Fibroblast of the conjunctiva (primary cell): ENCODE results near the gene PTPN3.

Source experiments
- DNase-seq: peaks from one replicate; pipeline ENCODE4 v3.0.0-alpha.2; 2010; ENCODE audit warnings: low read depth

PTPN3 gene

DNA sequence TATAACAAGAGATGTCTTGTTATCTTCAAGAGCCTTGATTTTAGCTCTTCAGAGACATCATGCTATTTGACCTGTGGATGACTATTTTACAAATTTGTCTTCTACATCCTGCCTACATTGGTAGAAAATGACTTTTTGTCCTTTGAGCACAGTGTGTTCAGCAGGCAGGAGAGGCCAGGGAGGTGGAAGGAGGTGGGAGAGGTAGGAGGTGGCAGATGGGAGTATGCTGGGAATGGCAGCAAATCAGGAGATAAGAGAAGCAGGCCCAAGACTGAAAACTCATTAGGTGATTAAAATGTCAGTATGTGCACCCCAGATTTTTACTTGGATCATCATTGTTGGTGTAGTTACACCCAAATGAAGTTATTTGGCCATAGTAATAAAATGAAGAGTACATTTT is 44.1 kb downstream of the PTPN3 start:
- DNase-seq, result no peak

DNA sequence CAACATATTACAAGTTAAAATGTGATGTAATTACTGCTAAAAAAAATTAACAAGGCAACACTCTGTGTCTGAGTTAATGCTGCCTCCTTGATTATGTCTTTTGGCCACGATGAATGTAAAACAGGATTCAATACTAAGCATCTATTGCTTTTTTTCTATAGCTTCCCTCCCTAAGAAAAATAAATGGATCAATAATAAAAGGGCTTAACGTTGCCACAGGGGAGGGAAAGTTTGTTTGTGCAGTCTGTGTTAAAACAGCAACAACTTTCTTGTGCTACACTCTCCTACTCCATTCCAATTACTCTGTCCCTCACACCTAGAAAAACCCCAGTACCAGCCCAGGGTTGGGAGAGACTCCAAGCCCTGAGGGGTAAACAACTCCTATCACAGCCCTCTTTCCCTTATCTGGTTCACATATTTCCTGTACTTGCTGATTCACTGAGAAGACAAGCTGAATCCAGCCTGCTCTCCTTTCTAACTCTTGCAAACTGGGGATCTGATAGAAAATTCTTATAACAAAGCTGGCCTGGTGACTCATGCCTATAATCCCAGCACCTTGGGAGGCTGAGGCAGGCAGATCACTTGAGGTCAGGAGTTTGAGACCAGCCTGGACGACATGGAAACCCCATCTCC is 44.8 kb downstream of the PTPN3 start:
- peak; percentile 6 for DNase-seq

DNA sequence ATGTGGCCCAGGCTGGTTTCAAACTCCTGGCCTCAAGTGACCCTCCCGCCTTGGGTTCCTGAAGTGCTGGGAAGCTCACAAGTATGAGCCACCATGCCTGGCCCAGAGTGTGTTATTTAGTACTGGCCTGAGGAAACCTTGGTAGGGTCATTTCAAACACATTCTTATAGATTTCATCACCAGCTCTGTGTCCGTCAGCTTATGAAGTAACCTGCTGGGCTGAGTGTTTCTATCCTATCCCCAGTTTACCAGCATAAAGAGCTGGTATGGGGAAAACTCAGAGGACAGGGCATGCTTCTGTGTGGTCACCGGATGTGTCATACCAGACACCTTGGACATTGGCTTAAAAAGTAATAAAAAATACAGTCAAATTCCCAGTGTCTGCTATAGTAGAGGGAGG is 45.3 kb downstream of the PTPN3 start:
- peak; percentile 16 for DNase-seq

DNA sequence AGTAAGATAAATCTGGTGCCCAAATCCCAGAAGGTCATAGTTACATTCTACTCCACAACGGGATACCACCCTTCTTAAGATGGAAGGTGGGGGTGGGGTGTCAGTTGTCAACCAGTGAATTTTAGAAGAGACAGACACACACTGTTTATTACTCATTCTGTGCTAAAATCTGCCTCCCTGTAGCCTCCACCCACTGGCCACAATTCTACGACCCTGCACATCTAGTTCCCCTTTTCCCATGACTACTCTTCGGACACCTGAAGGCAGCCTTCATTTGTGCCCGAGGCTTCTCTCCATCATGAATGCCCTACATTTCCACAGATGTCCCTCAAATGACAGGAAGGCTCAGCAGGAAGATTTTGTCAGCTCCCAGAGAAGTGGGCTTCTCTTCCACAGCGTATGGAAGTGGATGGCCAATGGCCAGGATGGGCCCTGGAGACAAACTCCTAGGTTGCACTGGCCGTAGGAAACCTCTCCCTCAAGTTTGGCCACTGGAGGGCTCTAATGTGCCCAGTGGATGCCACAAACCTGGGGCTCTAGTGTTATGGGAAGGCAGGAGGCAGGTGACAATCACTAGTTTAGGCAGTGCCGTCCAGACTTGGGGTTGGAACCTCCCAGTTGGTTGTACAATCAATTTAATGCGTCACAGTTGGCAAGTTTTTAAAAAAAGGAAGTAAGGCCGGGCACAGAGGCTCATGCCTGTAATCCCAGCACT is 46.6 kb downstream of the PTPN3 start:
- no peak for DNase-seq

DNA sequence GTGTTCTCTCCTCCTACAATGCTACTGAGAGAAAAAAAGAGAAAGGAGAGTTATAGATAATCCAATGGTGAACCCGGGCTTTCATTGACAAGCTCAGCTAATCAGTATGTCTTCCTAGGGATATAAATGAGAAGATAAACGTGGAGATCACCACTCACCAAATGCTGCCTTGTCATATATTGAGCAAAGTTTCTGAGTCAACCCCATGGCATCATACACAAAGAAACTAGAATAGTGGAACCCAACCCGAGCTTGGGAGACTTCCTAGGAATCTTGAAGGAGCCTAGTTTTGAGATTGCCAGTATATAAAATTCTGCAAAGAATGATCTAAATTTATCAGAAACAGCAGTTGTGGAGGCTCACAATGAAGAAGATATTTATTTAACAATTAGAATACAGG is 47.8 kb downstream of the PTPN3 start:
- no peak for DNase-seq

DNA sequence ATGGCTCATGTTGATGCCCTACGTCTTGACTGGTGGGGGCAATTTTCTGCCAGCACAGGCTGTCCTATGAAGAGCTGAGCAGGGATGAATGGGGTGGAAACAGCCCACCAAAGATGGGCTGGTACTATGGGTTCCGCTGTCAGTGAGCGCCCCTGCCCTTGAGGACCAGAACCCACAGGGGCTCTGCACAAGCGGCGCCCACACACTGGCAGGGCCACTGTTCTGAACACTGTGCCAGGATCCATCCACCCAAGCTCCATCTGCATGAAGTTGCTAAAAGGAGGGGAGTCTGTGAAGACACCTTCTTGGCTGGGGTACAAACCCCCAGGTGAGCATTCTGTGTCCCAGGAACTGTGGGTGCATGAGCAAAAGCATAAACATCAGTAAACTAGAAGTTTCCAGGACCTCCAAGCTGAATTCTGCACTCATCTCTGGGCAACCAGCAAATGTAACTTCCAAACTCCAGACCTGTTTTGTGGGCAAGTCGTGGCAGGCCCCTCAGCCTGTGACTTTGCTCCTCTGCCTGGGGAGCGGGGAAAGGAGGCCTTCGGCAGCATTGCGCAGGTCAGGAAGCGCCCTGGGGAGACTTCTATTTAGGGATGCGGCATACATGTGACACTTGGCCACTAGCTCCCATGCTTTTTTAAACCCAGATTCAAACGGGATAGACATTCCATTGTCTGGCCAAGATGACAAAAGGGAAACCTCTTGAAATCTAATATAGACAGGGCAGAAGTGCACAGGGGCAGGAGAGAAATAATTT is 48.9 kb downstream of the PTPN3 start:
- DNase-seq, result no peak

DNA sequence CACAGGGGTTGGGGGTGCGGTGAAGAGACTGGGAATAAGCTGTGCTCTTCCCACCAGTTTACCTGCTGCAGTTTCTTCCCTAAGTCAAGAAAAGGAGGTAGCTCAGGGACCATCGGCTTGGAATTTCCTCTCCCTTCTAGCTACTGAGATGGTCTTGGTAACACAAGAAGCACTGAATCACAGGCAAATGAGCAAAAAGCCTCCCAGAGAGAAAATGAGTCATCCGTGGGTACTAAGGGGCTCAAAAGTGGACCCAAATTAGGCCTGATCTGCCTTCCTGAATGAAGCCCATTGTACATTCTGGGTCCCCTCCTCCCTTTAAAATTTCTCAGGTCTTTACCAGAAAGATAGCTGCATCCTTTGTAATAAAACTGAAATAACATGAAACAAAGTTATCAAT is 49.9 kb downstream of the PTPN3 start:
- DNase-seq, result peak; percentile 9

DNA sequence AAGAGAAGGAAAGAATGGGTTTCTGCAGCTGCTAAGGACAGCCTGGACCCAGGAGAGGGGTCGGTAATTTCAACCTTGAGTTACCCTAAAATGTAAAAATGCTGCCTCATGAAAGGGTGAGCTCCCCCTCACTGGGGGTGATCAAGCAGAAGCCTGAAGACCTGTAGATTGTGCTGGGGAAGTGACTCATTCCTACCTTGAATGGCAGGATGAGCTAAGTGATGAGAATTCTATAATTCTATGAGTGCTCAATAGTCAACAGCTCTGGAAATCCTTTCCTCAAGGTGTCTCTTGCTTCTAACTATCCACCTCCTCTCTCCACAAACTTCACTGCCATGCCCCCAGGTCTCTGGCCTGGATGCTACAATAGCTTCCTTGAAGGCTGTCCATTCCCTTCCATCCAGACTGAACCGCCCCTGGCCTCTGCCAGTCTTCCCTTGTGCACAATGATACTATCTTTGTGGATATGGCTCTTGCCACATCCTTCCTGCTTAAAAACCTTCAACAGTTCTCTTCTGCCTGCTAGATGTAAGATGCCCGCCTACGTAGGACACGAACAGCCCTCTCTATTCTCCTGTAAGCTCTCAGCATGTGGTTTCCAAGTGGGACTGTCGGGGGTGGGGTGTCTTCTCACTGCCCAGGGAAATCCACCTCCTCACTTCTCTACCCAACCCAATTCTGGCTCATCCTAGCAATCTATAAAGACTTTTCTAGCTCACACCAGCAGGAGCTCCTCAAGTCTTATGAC is 50.6 kb downstream of the PTPN3 start:
- no peak for DNase-seq

DNA sequence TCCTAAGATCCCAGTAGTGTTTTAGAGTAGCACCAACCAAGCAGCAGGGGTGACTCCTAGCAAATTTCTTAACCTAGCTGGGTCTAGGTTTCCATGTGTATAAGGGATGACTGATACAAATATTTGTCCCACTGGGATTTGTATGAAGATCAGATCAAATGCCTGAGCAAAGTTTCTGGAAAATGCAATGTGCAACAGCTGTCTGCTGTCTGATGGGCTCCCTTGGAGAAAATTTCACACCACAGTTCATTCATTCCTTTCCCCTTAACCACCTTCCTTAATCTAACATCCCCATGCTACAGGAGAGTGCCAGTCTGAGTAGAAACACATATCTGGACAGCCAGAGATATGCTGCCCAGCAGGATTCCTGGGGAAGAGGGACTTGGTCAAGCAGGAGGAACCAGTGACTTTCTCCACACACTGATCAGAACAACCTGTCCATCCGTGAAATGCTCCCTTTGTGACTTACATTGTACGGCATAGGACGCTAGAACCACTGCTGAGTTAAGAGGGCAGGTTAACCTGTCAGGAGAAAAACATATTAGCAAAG is 53.3 kb downstream of the PTPN3 start:
- no peak for DNase-seq

DNA sequence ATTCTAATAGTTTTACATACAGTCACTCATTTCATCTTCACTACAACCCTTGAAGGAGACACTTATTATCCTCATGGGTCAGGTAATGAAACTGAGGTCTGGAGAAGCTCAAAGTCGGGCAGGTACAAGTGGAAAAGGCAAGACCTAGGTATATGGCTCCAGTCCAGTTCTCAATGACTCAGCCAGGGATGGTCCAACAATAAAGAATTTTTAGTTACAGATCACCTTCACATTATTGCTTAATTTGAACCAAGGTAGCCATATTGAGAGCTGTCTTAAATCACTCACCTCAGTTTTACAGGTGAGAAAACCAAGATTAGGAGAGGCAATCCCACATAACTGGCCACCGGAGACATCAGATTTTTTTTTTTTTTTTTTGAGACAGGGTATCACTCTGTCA is 55.4 kb downstream of the PTPN3 start:
- no peak for DNase-seq

DNA sequence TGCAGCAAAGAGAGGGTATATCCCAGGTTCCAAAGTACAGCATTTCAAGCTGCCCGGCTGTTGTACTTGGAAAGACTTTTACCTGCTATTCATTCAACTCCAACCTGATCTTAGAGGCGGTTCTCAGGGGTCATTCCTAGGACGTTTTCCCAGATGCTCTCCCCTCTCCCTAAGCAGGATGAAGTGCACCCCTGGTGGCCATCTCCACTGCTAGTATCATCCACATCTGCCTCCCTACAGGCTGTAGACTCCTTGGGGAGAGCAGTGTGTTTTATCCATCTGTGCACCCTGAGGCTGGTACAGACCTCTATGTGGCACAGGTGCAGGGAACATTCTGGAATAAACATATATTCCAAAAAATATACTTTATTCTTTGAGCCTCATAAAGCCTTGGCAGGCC is 56.8 kb downstream of the PTPN3 start:
- DNase-seq, result no peak

DNA sequence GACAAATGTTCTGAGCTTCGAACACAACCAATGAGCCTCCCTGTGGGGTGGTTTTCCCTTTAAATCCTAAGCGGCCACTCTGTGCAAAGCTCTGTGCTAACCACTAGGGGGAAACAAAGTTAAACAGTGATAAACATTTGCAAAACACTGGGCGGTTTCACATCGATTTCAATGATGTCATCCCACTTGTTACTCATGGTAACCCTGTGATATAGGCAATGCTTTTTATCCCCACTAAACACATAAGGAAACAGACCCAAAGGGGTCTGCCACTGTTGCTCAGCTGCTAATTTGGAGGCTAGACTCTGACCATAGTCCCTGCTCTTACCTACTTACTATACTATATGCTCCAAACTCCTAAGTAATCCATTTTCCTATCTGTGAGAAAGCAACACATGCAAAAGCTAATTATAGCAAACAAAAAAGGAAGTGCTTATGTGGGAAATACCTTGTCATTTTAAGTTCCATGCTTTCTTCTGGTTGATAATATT is 57.3 kb downstream of the PTPN3 start:
- peak; percentile 76 for DNase-seq

DNA sequence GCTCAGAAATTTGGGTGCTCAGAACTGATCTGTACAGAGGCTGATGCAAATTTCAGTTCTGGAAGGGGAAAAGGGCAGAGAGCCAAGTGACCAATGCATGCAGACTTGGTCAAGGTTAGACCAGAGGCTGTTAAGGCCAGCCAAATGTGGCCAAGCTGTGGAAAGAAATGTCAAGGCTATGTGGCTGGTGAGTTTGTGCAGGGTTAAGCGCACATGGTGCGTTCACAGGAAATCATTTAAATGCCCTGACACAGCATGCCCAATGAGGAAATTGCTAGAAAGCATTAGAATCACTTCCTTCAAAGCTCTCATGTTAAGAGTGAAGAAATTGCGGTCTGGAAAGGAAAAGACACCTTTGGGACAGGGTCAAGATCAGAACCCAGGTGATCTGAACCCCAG is 58.0 kb downstream of the PTPN3 start:
- no peak for DNase-seq

DNA sequence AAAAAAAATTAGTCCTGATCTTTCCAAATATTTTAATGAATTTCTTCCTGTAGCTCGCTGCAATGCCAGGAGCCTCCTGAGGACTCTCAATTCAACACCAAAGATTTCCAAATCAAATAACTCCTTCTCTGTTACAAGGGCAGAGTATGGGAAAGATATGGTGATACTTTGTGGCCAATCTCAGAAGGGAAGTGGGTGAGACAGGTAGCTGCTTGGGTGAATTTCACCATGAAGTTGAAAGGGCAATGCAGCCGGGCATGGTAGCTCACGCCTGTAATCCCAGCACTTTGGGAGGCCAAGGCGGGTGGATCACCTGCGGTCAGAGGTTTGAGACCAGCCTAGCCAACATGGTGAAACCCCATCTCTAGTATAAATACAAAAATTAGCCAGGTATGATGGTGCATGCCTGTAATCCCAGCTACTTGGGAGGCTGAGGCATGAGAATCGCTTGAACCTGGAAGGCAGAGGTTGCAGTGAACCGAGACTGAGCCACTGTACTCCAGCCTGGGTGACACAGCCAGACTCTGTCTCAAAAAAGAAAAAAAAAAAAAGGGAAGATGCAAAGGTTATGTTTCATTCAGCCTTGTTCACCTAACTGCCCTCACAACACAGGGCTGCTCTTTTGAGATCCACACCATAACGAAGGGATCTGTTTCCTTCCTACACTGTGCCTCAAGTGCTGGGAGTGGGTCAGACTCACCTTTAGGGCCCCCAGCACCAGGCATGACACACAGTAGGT is 58.6 kb downstream of the PTPN3 start:
- no peak for DNase-seq

DNA sequence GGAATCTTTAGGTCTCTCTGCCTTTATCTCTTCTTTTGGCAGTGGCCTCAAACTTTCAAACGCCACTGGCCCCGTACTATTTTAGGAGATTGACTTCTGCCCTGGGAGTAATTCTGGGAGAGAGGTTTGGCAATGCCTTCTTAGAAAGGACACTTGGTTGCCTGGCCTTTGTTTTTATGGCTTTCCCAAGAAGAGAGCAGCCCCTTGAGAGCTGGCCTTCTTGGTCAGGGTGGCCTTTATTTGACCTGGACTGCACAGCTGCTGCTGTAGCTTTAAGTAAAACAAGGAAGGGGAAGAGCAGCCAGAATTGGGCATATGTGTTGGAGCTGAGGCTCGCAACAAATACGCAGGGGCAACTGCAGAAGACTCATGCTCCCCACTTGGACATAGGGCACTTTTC is 60.8 kb downstream of the PTPN3 start:
- no peak for DNase-seq

DNA sequence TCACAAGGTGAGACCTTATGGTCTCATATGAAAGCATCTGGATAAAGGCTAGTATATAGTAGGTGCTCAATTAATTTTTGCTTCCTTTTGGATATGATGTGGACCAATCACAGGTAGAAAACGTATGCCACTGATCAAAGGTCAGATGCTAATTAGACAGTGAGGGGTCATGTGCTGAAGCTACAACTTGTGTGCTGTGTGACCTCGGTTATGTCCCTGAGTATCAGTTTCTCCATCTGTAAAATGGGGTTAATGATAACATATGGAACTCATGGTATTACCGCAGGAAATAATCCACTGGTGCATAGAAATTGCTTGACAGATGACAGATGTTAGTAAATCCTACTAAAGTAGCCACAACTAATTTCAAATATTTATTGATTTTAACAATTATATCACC is 62.0 kb downstream of the PTPN3 start:
- DNase-seq, result no peak

DNA sequence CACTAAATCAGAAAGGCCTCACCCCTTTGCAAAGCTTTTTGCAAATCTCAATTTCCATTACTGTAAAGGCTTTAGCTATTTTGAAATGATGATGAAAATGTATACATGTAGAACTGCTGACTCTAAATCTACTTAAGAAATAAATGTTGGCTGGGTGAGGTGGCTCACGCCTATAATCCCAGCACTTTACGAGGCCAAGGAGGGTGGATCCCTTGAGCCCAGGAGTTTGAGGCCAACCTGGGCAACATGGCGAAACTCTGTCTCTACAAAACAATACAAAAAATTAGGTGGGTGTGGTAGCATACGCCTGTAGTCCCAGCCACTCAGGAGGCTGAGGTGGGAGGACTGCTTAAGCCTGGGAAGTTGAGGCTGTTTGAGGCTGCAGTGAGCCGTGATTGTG is 64.6 kb downstream of the PTPN3 start:
- no peak for DNase-seq

DNA sequence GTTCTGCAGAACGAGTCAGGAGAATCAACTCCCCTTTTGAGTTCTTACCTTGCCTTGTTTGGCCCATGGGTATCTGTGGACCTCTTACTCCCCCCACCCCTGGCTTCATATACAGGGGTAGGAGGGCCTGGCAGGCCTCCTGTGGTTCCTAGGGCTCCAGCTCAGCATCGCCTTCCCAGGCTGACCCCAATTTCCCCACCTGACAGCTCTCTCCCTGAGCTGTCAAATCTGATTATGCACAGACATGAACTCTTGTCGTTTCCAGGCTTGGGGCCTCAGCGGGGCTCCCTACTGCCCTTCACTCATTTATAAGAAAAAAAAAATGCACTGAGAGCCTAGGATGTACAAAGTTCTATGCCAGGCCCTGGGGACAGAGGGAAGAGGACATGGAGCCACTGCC is 67.9 kb downstream of the PTPN3 start:
- DNase-seq, result no peak

DNA sequence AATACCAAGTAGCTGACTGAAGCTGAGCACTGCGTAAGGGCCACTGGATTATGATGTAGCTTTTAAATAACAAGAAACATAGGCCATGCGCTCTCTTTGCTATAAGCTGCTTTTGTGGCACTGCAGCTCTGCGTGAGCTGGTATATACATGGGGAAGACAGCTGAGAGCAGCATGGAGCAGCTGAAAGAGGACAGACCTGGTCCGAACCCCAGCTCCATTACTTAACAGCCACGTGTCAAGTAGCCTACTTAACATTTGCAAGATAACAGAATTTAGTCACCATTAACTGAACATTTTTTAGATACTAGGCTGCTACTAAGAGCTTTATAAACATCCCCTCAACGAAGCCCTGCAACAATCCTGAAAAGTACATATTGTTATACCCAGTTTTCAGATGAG is 69.3 kb downstream of the PTPN3 start:
- DNase-seq, result no peak

DNA sequence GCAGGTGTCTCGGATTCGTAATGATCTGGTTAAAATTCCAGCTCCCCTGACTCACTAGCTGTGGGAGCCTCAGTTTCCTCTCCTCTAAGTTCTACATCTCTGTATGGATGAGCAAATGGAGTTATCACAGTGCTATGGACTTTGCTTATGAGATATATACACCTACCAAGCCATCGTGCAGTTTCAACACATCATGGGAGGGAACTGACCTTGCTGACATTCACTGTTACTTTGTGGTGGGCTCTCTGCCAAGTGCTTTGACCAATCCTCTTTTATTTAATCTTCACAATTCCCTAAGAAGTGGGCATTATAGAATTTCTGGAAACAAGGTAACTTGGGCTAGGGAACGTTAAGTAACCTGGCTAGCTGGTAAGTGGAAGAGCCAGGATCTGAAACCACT is 70.2 kb downstream of the PTPN3 start:
- no peak for DNase-seq

DNA sequence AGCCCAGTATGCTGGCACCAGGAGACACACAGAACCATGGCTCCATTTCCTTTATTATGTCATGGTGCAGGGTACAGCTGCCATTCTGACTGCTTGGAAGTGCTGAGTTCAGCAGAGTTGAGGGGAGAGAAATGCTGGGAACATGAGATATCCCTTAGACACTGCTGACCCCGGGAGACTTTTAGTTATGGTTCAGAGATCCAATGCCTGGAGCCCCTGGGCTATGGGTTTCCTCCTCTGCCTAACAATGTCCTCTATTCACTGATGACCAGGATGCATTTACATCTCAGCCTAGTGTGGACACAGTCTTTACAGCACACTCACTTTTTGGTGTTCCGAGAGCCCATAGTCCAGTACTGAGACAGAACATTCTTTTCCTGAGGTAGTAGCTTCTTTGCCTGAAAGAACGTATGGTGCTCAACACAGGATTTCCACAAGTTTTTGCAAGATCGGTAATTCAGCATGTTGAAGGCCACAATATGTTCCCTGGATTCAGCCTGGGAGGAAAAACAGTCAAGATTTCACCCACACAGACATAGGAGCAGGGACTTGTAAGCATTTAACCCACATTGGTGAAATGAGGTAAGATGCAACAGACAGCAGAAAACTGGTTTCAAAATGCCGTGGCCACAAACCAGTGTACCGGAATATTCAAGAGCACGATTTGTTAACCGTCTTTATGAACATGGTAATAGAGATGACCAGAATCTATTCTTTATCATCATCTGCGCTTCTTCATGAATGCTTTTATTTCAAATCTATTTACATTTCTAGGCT is 71.3 kb downstream of the PTPN3 start:
- no peak for DNase-seq
